Colonic mucosa (tissue), 4 donors: ENCODE data around the gene TLL1. TPM values are rescaled to one million over a fixed set of nuclear protein-coding genes. Genes with fewer than 3 reads are reported as not detected.

Experiments
- DNase-seq: peaks from one replicate; pipeline ENCODE4 v3.0.0-alpha.2; 2020
- H3K27ac ChIP-seq: fragments of 200-600 bp; one replicate; pipeline ENCODE4 v1.8.0; 2021
- H3K27me3 ChIP-seq: fragments of 200-600 bp; one replicate; pipeline ENCODE4 v1.8.0; 2021
- H3K36me3 ChIP-seq: fragments of 200-600 bp; one replicate; pipeline ENCODE4 v1.8.0; 2021
- H3K4me1 ChIP-seq: fragments of 200-600 bp; one replicate; pipeline ENCODE4 v1.8.0; 2021; ENCODE audit warnings: mild to moderate bottlenecking
- H3K4me3 ChIP-seq: fragments of 200-600 bp; one replicate; pipeline ENCODE4 v1.8.0; 2021
- H3K9ac ChIP-seq, 2 donors: one replicate each; pipeline ENCODE4 v1.7.0; 2013; ENCODE audit warnings: control low read depth in 2 of 2, low read depth in 2 of 2, low read length in 2 of 2
- H3K9me3 ChIP-seq: fragments of 200-600 bp; one replicate; pipeline ENCODE4 v1.8.0; 2021
- CTCF ChIP-seq: fragments of 200-600 bp; IDR thresholded peaks from one replicate; pipeline ENCODE4 v1.8.0; 2022; ENCODE audit warnings: antibody characterized with exemption, mild to moderate bottlenecking
- intact Hi-C: fragments of 100-400 bp; cut with DNase I; formaldehyde crosslinking; loops from one replicate; pipeline ENCODE4 v1.14.1; 2022
- total RNA-seq, 2 donors: library from RNA; stranded (reverse); fragmentation: NEBNext Ultra II Directional in 1 of 2; extraction: Animal tissue kit (Norgen Biotek cat#: 25700) in 1 of 2; gene quantifications; one replicate each; pipeline ENCODE4 v1.2.1, GENCODE V29; 2021
- donor health status: healthy.
- donor health status: DM: no; HTN: no; CAD: no.
- donor health status: DM: no; HTN: no; CAD: no.

TLL1 gene
- total RNA-seq, 2 donors from 2014 or later: 2.4 to 3.4 TPM

DNA sequence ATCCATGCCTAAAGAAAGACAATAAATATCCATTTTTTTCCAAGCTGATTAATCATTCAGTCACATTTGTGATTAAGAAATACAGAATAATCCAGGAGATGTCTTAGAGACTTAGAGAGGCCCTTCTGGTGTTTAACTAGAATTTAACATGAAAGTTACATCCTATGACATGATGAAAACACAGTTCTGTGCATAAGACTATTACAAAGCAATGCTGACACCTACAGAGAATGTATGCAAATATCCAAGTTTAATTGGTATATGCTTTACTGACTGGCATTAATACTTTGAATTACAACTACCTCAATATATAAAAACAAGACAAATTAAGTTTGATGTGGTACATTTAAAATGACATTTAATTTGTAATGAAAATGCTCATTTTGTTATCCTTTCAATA, 17.8 kb upstream of the TLL1 start:
- H3K36me3 ChIP-seq: no peaks in the 10 kb centered on the region
- TF ChIP-seq CTCF: no peak
- no peak overlapping the region for H3K4me3 ChIP-seq
- DNase-seq: no peak
- H3K9ac ChIP-seq: no peak overlapping the region
- no peaks in the 10 kb centered on the region for H3K9me3 ChIP-seq
- no peaks in the 10 kb centered on the region for H3K27me3 ChIP-seq
- no peaks in the 10 kb centered on the region for H3K4me1 ChIP-seq
- intact Hi-C loops: no loop called here
- H3K27ac ChIP-seq: no peak overlapping the region

DNA sequence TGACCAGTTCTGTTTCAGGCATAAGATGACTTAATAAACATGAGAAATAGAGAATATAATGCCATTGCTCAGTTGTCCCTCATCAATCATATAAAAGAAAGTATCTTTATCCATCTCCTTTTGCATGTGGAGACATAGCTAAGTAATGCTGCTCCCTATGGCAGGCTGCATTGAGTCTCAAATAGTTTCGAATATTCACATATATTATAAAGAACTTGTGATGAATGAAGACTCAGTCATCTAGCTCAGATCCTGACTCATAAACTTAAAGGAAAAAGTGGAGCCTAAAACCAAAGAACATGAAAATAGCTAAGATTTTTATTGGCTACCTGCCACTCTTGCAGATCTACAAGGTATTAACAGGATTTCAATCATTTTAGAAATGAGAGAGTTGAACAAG, 11.7 kb upstream of the TLL1 start:
- TF ChIP-seq CTCF: no peak
- no peaks in the 10 kb centered on the region for H3K27me3 ChIP-seq
- no peaks in the 10 kb centered on the region for H3K4me1 ChIP-seq
- no peak for DNase-seq
- H3K9me3 ChIP-seq: no peaks in the 10 kb centered on the region
- no peak overlapping the region for H3K4me3 ChIP-seq
- intact Hi-C loops: no loop called here
- no peak overlapping the region for H3K27ac ChIP-seq
- H3K9ac ChIP-seq: no peak overlapping the region
- no peaks in the 10 kb centered on the region for H3K36me3 ChIP-seq

DNA sequence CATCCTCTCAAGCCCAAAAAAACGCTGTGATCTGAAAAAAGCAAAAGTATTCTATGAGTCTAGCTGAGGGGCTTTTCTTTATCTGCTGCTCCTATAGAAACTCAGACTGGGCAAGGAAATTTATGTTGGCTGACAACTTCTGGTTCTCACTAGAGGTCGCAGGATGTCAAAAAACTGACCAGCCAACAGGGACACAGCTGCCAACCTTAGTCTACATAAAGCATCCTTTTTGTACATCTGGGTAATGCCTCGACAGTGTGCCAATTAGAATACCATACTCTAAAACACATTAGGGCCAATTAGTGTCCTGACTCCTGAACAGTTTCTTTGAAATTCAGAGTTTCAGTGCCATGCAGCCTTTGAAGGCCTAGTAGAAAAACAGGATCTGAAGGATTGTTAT, 8.8 kb upstream of the TLL1 start:
- Histone ChIP-seq H3K4me3 (no peak overlapping the region), H3K9ac (no peak overlapping the region), H3K36me3 (no peaks in the 10 kb centered on the region), H3K9me3 (no peaks in the 10 kb centered on the region), H3K4me1 (no peaks in the 10 kb centered on the region), H3K27me3 (no peaks in the 10 kb centered on the region), H3K27ac (no peak overlapping the region)
- intact Hi-C loops: no loop called here
- no peak for TF ChIP-seq CTCF
- no peak for DNase-seq

DNA sequence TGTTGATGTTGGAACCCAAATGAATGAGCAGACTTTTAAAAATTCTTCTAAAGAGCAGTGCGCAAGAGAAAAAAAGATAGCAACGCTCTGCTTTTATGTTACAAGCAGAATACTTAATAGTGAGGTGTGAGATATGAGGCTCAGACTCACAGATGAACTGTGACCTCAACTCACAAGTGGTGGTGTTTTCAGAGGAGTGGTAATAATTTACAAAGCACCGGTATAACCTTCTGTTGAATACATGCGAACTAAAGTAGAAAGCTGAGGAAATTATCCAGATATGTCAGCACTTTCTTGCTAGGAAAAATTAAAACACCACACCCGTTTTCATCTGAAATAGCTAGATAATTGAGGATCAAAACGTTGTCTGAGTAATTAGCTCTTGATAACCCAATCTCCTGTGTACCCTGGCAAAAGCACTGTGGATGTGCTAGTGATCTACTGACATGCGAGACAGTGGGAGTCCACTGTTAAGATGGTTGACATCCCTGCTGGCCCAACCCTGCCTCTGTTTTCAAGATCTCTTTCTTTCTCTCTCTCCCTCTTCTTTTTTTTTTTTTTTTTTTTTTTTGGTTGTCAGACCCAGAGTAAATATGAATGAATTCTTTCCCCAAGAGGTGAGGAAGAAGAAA, 6.9 kb upstream of the TLL1 start:
- Histone ChIP-seq H3K27ac (no peak overlapping the region), H3K36me3 (no peaks in the 10 kb centered on the region), H3K9ac (no peak overlapping the region), H3K9me3 (no peaks in the 10 kb centered on the region), H3K4me3 (no peak overlapping the region), H3K27me3 (no peaks in the 10 kb centered on the region), H3K4me1 (no peaks in the 10 kb centered on the region)
- intact Hi-C loops: no loop called here
- DNase-seq: no peak
- no peak for TF ChIP-seq CTCF

DNA sequence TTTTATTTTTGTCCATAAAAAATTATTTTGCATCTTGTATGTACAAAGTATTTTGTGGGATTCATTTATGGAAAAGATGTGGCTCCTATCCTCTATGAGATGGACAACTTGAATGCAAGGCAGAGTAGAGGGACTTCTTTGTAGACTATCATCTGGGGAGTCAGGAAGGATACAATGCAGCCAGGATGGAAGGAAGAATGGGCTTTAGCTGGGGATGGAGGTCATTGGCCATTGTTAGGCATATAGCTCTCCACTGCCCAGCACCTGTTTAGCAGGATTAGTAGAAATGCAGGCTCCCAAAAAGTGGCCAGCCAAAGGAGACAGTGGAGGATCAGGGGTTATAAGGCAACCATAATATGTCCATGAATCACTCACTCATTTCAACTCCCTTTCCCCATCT, 5.1 kb upstream of the TLL1 start:
- no peak overlapping the region for H3K9ac ChIP-seq
- no peak overlapping the region for H3K27ac ChIP-seq
- no peaks in the 10 kb centered on the region for H3K4me1 ChIP-seq
- no peak for TF ChIP-seq CTCF
- no peak for DNase-seq
- H3K36me3 ChIP-seq: no peaks in the 10 kb centered on the region
- H3K4me3 ChIP-seq: no peak overlapping the region
- intact Hi-C loops: no loop called here
- H3K27me3 ChIP-seq: peaks cover 9% of the 10 kb centered on the region
- no peaks in the 10 kb centered on the region for H3K9me3 ChIP-seq
